GM23248 (cell line): Measurements from ENCODE around the gene CHST6. TPM values are rescaled to one million over a fixed set of nuclear protein-coding genes. Genes with fewer than 3 reads are reported as not detected.

Experiments used
- DNase-seq: peaks from one replicate; pipeline ENCODE4 v3.0.0-alpha.2; 2015
- H2AFZ ChIP-seq: fragments of 200-600 bp; sonication (generic); 2 replicates; pipeline ENCODE4 v1.6.1; 2016; ENCODE audit warnings: antibody characterized with exemption
- H3F3A ChIP-seq: fragments of 200-600 bp; sonication (generic); 2 replicates; pipeline ENCODE4 v1.6.1; 2016; ENCODE audit warnings: mild to moderate bottlenecking, antibody characterized with exemption, mixed run types; ENCODE audit not compliant: insufficient read depth
- H3K27ac ChIP-seq: fragments of 200-600 bp; sonication (generic); 2 replicates; pipeline ENCODE4 v1.5.1; 2016; ENCODE audit warnings: mild to moderate bottlenecking
- H3K27me3 ChIP-seq: fragments of 200-600 bp; sonication (generic); replicated peaks from 2 replicates; pipeline ENCODE4 v1.6.1; 2016; ENCODE audit warnings: mild to moderate bottlenecking; ENCODE audit not compliant: insufficient read depth
- H3K36me3 ChIP-seq: fragments of 200-600 bp; sonication (generic); 2 replicates; pipeline ENCODE4 v1.6.1; 2016; ENCODE audit warnings: low read depth, mild to moderate bottlenecking
- H3K4me1 ChIP-seq: fragments of 200-600 bp; sonication (generic); 2 replicates; pipeline ENCODE4 v1.6.1; 2016; ENCODE audit warnings: mild to moderate bottlenecking; ENCODE audit not compliant: insufficient read depth
- H3K4me2 ChIP-seq: fragments of 200-600 bp; sonication (generic); one replicate; pipeline ENCODE4 v1.6.1; 2016; ENCODE audit warnings: mild to moderate bottlenecking; ENCODE audit not compliant: unreplicated experiment
- H3K4me3 ChIP-seq: fragments of 200-600 bp; sonication (generic); 2 replicates; pipeline ENCODE4 v1.5.1; 2016; ENCODE audit warnings: mild to moderate bottlenecking
- H3K79me2 ChIP-seq: fragments of 200-600 bp; sonication (generic); 2 replicates; pipeline ENCODE4 v1.6.1; 2016; ENCODE audit warnings: mild to moderate bottlenecking; ENCODE audit not compliant: insufficient read depth
- H3K9ac ChIP-seq: fragments of 200-600 bp; sonication (generic); 2 replicates; pipeline ENCODE4 v1.6.1; 2016; ENCODE audit warnings: mild to moderate bottlenecking
- H3K9me2 ChIP-seq: fragments of 200-600 bp; sonication (generic); 2 replicates; pipeline ENCODE4 v1.6.1; 2016; ENCODE audit warnings: mixed run types, mild to moderate bottlenecking, moderate library complexity; ENCODE audit not compliant: insufficient read depth
- H3K9me3 ChIP-seq: fragments of 200-600 bp; sonication (generic); one replicate; pipeline ENCODE4 v1.6.1; 2017; ENCODE audit warnings: low read depth
- H4K20me1 ChIP-seq: fragments of 200-600 bp; sonication (generic); 2 replicates; pipeline ENCODE4 v1.6.0; 2016; ENCODE audit not compliant: insufficient read depth
- EZH2 ChIP-seq: fragments of 200-600 bp; sonication (generic); IDR thresholded peaks from 2 replicates; pipeline ENCODE4 v1.6.1; 2018; ENCODE audit warnings: antibody characterized with exemption, mild to moderate bottlenecking; ENCODE audit not compliant: insufficient read depth, poor library complexity, severe bottlenecking
- EZH2phosphoT487 ChIP-seq: fragments of 200-600 bp; sonication (generic); IDR thresholded peaks from 2 replicates; pipeline ENCODE4 v1.6.1; 2018; ENCODE audit warnings: antibody characterized with exemption, moderate library complexity, mild to moderate bottlenecking, low read depth; ENCODE audit not compliant: insufficient read depth
- WGBS, 2 experiments: methylation state at CpG; one replicate each; pipeline ENCODE4 v1.1.6; 2015 to 2017; ENCODE audit warnings: low lambda C conversion rate in 2 of 2, low coverage in 1 of 2; ENCODE audit errors: missing lambda C conversion rate in 2 of 2; 5-methylcytosine and 5-hydroxymethylcytosine counted together
- in situ Hi-C: fragments of 300-500 bp; cut with MboI; formaldehyde crosslinking; loops from 2 replicates; pipeline ENCODE4 v1.15.0; 2020
- polyA plus RNA-seq: library from polyadenylated mRNA; unstranded; fragments of >200 nt; fragmentation: Nextera tagmentation; extraction: Ambion mirVana; gene quantifications from 2 replicates; pipeline ENCODE4 v1.2.1, GENCODE V29; 2016
- total RNA-seq: library from RNA; depleted of rRNA; stranded (reverse); fragments of >200 nt; shearing (Covaris generic); gene quantifications from 2 replicates; pipeline ENCODE4 v1.2.3, GENCODE V29; 2014

Gene CHST6
- total and polyA plus RNA-seq, 2 experiments from 2014 or later, result 0.10 to 0.65 TPM

GRCh38 chr16:75477680-75478473, 17.4 kb downstream of the CHST6 start:
- Histone ChIP-seq H3K9me3 (no peaks in the 10 kb centered on the region), H3K36me3 (no peaks in the 10 kb centered on the region), H3K27me3 (no peaks in the 10 kb centered on the region), H3K27ac (no peak overlapping the region), H4K20me1 (no peaks in the 10 kb centered on the region), H3K79me2 (no peaks in the 10 kb centered on the region), H3K4me2 (no peak overlapping the region), H3K9me2 (no peaks in the 10 kb centered on the region), H2AFZ (no peak overlapping the region), H3K9ac (no peak overlapping the region), H3F3A (no peaks in the 10 kb centered on the region), H3K4me3 (no peak overlapping the region), H3K4me1 (no peaks in the 10 kb centered on the region)
- DNase-seq, result no peak
- in situ Hi-C loops, result loop anchor here (25.0 kb wide), 2 partner anchors 284 to 1709 kb away; partner anchors contain the start of genes MON1B and SYCE1L
- TF ChIP-seq EZH2phosphoT487 (no peak), EZH2 (no peak)
- WGBS, 2 experiments, result 72 to 78% methylated on average over 4 of the region's 4 CpGs

GRCh38 chr16:75476817-75477216, 18.4 kb downstream of the CHST6 start:
- DNase-seq, result no peak
- Histone ChIP-seq H3K27ac (no peak overlapping the region), H3K27me3 (no peaks in the 10 kb centered on the region), H3K4me2 (no peak overlapping the region), H3K4me3 (no peak overlapping the region), H3K4me1 (no peaks in the 10 kb centered on the region), H3K9me2 (no peaks in the 10 kb centered on the region), H2AFZ (no peak overlapping the region), H3K9ac (no peak overlapping the region), H3K36me3 (no peaks in the 10 kb centered on the region), H3F3A (no peaks in the 10 kb centered on the region), H3K79me2 (no peaks in the 10 kb centered on the region), H4K20me1 (no peaks in the 10 kb centered on the region), H3K9me3 (no peaks in the 10 kb centered on the region)
- in situ Hi-C loops, result loop anchor here (25.0 kb wide), 2 partner anchors 285 to 1710 kb away; partner anchors contain the start of genes MON1B and SYCE1L
- no peak for TF ChIP-seq EZH2
- no peak for TF ChIP-seq EZH2phosphoT487
- 76 to 81% methylated on average over 8 of the region's 8 CpGs for WGBS, 2 experiments

- H3K4me2 ChIP-seq, result no peak overlapping the region
- H3K4me3 ChIP-seq, result no peak overlapping the region
- no peak for DNase-seq
- no peaks in the 10 kb centered on the region for H3F3A ChIP-seq
- H3K27ac ChIP-seq, result no peak overlapping the region
- no peaks in the 10 kb centered on the region for H3K4me1 ChIP-seq
- no peaks in the 10 kb centered on the region for H3K79me2 ChIP-seq
- no peak overlapping the region for H2AFZ ChIP-seq
- no peaks in the 10 kb centered on the region for H3K27me3 ChIP-seq
- in situ Hi-C loops, result loop anchor here (25.0 kb wide), 2 partner anchors 287 to 1712 kb away; partner anchors contain the start of genes MON1B and SYCE1L
- no peaks in the 10 kb centered on the region for H3K36me3 ChIP-seq
- 78 to 84% methylated on average over 2 of the region's 2 CpGs for WGBS, 2 experiments
- H3K9ac ChIP-seq, result no peak overlapping the region
- H3K9me3 ChIP-seq, result no peaks in the 10 kb centered on the region
- TF ChIP-seq EZH2phosphoT487, result no peak
- TF ChIP-seq EZH2, result no peak
- no peaks in the 10 kb centered on the region for H3K9me2 ChIP-seq
- no peaks in the 10 kb centered on the region for H4K20me1 ChIP-seq
These were observed 19.8 kb downstream of the CHST6 start for GRCh38 chr16:75475420-75475847.

- H3K4me2 ChIP-seq, result no peak overlapping the region
- no peak overlapping the region for H3K4me3 ChIP-seq
- H3K9ac ChIP-seq, result no peak overlapping the region
- H3K79me2 ChIP-seq, result no peaks in the 10 kb centered on the region
- WGBS, 2 experiments, result 89 to 90% methylated on average over 17 of the region's 17 CpGs
- no peaks in the 10 kb centered on the region for H3K27me3 ChIP-seq
- no peak for DNase-seq
- H4K20me1 ChIP-seq, result no peaks in the 10 kb centered on the region
- no peaks in the 10 kb centered on the region for H3K9me2 ChIP-seq
- no peaks in the 10 kb centered on the region for H3K9me3 ChIP-seq
- in situ Hi-C loops, result no loop called here
- TF ChIP-seq EZH2phosphoT487 (no peak), EZH2 (no peak)
- no peaks in the 10 kb centered on the region for H3F3A ChIP-seq
- no peak overlapping the region for H3K27ac ChIP-seq
- no peaks in the 10 kb centered on the region for H3K4me1 ChIP-seq
- H3K36me3 ChIP-seq, result no peaks in the 10 kb centered on the region
- H2AFZ ChIP-seq, result no peak overlapping the region
These were observed 22.0 kb downstream of the CHST6 start for GRCh38 chr16:75472908-75473877.
